Esophagus (tissue), 2 donors: ENCODE data around the gene ADH5. TPM values are rescaled to one million over a fixed set of nuclear protein-coding genes. Genes with fewer than 3 reads are reported as not detected.
"Not testable (repeated sequence)": the region's sequence is repeated elsewhere in the genome, so short reads cannot be mapped to it uniquely, and the experiment has no call there.

Experiments
- H3K27ac ChIP-seq, 2 donors: one replicate each; pipeline ENCODE4 v1.5.1; 2013; ENCODE audit warnings: low read depth in 2 of 2, mild to moderate bottlenecking in 2 of 2, inconsistent platforms in 1 of 2, low read length in 1 of 2, moderate library complexity in 1 of 2
- H3K27me3 ChIP-seq, 2 donors: one replicate each; pipeline ENCODE4 v1.6.1; 2013; ENCODE audit warnings: low read length in 2 of 2, control low read depth in 1 of 2, mild to moderate bottlenecking in 1 of 2; ENCODE audit not compliant: insufficient read depth in 2 of 2, control insufficient read depth in 1 of 2
- H3K36me3 ChIP-seq, 2 donors: one replicate each; pipeline ENCODE4 v1.6.1; 2013; ENCODE audit warnings: low read length in 1 of 2; ENCODE audit not compliant: control insufficient read depth in 2 of 2, insufficient read depth in 2 of 2
- H3K4me1 ChIP-seq, 2 donors: one replicate each; pipeline ENCODE4 v1.6.1; 2013; ENCODE audit warnings: low read length in 1 of 2; ENCODE audit not compliant: control insufficient read depth in 2 of 2, insufficient read depth in 2 of 2
- H3K4me3 ChIP-seq, 2 donors: one replicate each; pipeline ENCODE4 v1.5.1; 2013; ENCODE audit warnings: low read length in 2 of 2, mild to moderate bottlenecking in 2 of 2, low read depth in 1 of 2, moderate library complexity in 1 of 2
- H3K9me3 ChIP-seq, 2 donors: one replicate each; pipeline ENCODE4 v1.6.1; 2013; ENCODE audit warnings: mild to moderate bottlenecking in 2 of 2, low read depth in 1 of 2, low read length in 1 of 2, moderate library complexity in 1 of 2; ENCODE audit not compliant: control insufficient read depth in 2 of 2, insufficient read depth in 1 of 2
- whole genome bisulfite sequencing, 2 donors: extraction: QIAGEN DNeasy Blood & Tissue Kit; methylation state at CpG; one replicate each; pipeline ENCODE4 v1.1.7; 2013; 5-methylcytosine and 5-hydroxymethylcytosine counted together
- polyA plus RNA-seq, 2 donors: library from polyadenylated mRNA; stranded (reverse); fragments of 200-250 nt; gene quantifications; one replicate each; pipeline ENCODE4 v1.2.3, GENCODE V29; 2013
- donor health status: healthy with polysubstance abuse.
- donor health status: Bipolar disorder and iron deficiency.

ADH5 gene
- polyA plus RNA-seq, 2 donors: 51.0 to 112 TPM

GRCh38 chr4:99090481-99091215 lies 2.1 kb upstream of the ADH5 start:
- Histone ChIP-seq H3K36me3 (no peaks in the 10 kb centered on the region), H3K4me1 (no peaks in the 10 kb centered on the region), H3K27ac (peak overlapping the region in 1 of 2 donors; percentile 61), H3K27me3 (no peaks in the 10 kb centered on the region), H3K9me3 (no peaks in the 10 kb centered on the region), H3K4me3 (peak overlapping the region in 1 of 2 donors; percentile 94)
- 28 to 53% methylated on average over 2 of the region's 2 CpGs for WGBS, 2 donors

- Histone ChIP-seq H3K36me3 (peaks cover 0 to 3% of the 10 kb centered on the region in 2 donors), H3K4me3 (peak overlapping the region; percentile 94 to 95), H3K27me3 (no peaks in the 10 kb centered on the region), H3K9me3 (no peaks in the 10 kb centered on the region), H3K4me1 (no peaks in the 10 kb centered on the region), H3K27ac (peak overlapping the region; percentile 92 to 98)
- WGBS, 2 donors: 2 to 4% methylated on average over 15 of the region's 15 CpGs
Measured at GRCh38 chr4:99088023-99088449, 552 bp downstream of the ADH5 start.

- Histone ChIP-seq H3K27ac (no peak overlapping the region), H3K4me3 (no peak overlapping the region), H3K9me3 (no peaks in the 10 kb centered on the region), H3K4me1 (no peaks in the 10 kb centered on the region), H3K27me3 (no peaks in the 10 kb centered on the region), H3K36me3 (peaks cover 5 to 12% of the 10 kb centered on the region in 2 donors)
- 89 to 91% methylated on average over 2 of the region's 2 CpGs for WGBS, 2 donors
Measured at GRCh38 chr4:99084595-99084994, 4.0 kb downstream of the ADH5 start.

GRCh38 chr4:99082192-99082591 lies 6.4 kb downstream of the ADH5 start:
- no peak overlapping the region for H3K4me3 ChIP-seq
- peaks cover 5 to 12% of the 10 kb centered on the region in 2 donors for H3K36me3 ChIP-seq
- H3K27ac ChIP-seq: no peak overlapping the region
- H3K27me3 ChIP-seq: no peaks in the 10 kb centered on the region
- no peaks in the 10 kb centered on the region for H3K4me1 ChIP-seq
- 88% methylated on average over 5 of the region's 5 CpGs for WGBS, 2 donors
- H3K9me3 ChIP-seq: no peaks in the 10 kb centered on the region

- H3K4me1 ChIP-seq, H3K9me3 ChIP-seq, H3K27me3 ChIP-seq, H3K27ac ChIP-seq, H3K4me3 ChIP-seq: not testable (repeated sequence)
- 60 to 64% methylated on average over 6 of the region's 6 CpGs for WGBS, 2 donors
- H3K36me3 ChIP-seq: peaks cover 8 to 13% of the 10 kb centered on the region in 2 donors
Measured at GRCh38 chr4:99080869-99081268, 7.7 kb downstream of the ADH5 start.

GRCh38 chr4:99079625-99080295 lies 8.8 kb downstream of the ADH5 start:
- Histone ChIP-seq H3K4me3 (no peak overlapping the region), H3K36me3 (peaks cover 8 to 19% of the 10 kb centered on the region in 2 donors), H3K4me1 (no peaks in the 10 kb centered on the region), H3K27ac (no peak overlapping the region), H3K27me3 (no peaks in the 10 kb centered on the region), H3K9me3 (no peaks in the 10 kb centered on the region)
- WGBS, 2 donors: 68 to 74% methylated on average over 5 of the region's 5 CpGs

GRCh38 chr4:99078931-99079624 lies 9.5 kb downstream of the ADH5 start:
- no peaks in the 10 kb centered on the region for H3K9me3 ChIP-seq
- H3K27ac ChIP-seq: no peak overlapping the region
- no peak overlapping the region for H3K4me3 ChIP-seq
- no peaks in the 10 kb centered on the region for H3K27me3 ChIP-seq
- 65 to 67% methylated on average over 5 of the region's 5 CpGs for WGBS, 2 donors
- peaks cover 8 to 18% of the 10 kb centered on the region in 2 donors for H3K36me3 ChIP-seq
- no peaks in the 10 kb centered on the region for H3K4me1 ChIP-seq

- H3K36me3 ChIP-seq: peaks cover 8 to 20% of the 10 kb centered on the region in 2 donors
Measured at GRCh38 chr4:99078336-99078735, 10.3 kb downstream of the ADH5 start.

GRCh38 chr4:99077177-99077576 lies 11.4 kb downstream of the ADH5 start:
- H3K27ac ChIP-seq: no peak overlapping the region
- peaks cover 8 to 20% of the 10 kb centered on the region in 2 donors for H3K36me3 ChIP-seq
- no peaks in the 10 kb centered on the region for H3K9me3 ChIP-seq
- H3K4me3 ChIP-seq: no peak overlapping the region
- no peaks in the 10 kb centered on the region for H3K27me3 ChIP-seq
- WGBS, 2 donors: 74 to 82% methylated on average over 4 of the region's 4 CpGs
- no peaks in the 10 kb centered on the region for H3K4me1 ChIP-seq

More at GRCh38 chr4:99078336-99078735, 10.3 kb downstream of the ADH5 start:
- Histone ChIP-seq H3K9me3 (no peaks in the 10 kb centered on the region), H3K27me3 (no peaks in the 10 kb centered on the region), H3K4me1 (no peaks in the 10 kb centered on the region), H3K4me3 (no peak overlapping the region), H3K27ac (no peak overlapping the region)
- WGBS, 2 donors: 78 to 90% methylated on average over 5 of the region's 5 CpGs
